Hypothalamus (tissue), 51 donors: ENCODE results near the gene ITCH.

Source experiments
- DNase-seq, 51 donors: peaks; one replicate each; lab custom pipeline; 2025; lab: John Stamatoyannopoulos, UW

ITCH gene

DNA sequence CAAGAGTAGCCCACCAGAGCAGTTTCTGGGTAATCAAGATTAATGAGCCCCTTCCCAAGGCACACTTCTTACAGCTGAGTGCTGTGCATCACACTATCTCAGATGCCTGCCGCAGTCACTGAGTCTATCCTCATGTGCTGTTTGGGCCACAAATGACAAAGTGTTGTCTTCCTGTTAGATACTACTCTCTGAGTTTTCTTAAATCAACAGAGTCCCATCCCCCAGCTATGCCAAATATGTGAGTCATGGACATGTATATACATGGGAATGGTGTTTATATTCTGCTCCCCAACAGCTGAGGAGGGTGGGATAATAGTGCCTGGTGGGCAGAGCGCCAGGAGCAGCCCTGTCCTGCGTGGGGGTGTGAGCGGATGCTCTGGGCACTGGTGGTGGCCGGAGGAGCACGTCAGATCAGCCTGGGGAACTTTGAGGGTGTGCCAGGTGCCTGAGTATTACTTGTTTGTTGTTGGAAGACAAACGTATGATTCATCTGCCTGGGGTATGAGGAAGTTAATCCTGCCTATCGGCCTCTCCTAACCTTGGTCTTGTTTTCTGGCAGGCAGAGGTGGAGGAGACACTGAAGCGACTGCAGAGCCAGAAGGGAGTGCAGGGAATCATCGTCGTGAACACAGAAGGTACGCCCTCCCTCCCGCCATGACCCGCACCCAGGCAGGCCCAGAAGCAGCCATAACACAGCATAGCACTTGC, 162.8 kb downstream of the ITCH start:
- peak in 23 of 51 donors; percentile 14 to 80 (median 34) for DNase-seq

GRCh38 chr20:34526466-34526865, 163.4 kb downstream of the ITCH start:
- DNase-seq: peak in 1 of 51 donors; percentile 37

DNA sequence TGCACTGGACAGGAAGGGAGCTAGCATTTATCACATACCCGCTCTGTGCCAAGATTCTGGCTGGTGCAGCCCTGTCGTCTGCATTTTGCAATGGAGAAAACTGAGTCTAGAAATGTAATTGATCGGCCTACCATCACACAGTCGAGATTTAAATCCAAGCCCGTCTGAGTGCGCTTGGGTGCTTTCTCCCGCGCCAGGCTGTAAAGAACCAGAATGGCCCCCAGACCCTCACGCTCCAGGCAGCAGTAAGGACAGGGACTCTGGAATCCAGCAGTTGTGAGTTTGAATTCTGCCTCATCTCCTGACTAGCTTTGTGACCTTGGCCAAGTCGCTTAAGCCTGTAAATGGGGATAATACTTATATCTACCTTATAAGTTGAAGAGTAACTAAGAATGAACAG, 163.9 kb downstream of the ITCH start:
- DNase-seq: no peak

GRCh38 chr20:34528921-34529297, 165.8 kb downstream of the ITCH start:
- peak in 22 of 51 donors; percentile 13 to 61 (median 37) for DNase-seq

GRCh38 chr20:34529742-34530141, 166.7 kb downstream of the ITCH start:
- DNase-seq: no peak

- no peak for DNase-seq
Measured at GRCh38 chr20:34530342-34530741, 167.3 kb downstream of the ITCH start.

DNA sequence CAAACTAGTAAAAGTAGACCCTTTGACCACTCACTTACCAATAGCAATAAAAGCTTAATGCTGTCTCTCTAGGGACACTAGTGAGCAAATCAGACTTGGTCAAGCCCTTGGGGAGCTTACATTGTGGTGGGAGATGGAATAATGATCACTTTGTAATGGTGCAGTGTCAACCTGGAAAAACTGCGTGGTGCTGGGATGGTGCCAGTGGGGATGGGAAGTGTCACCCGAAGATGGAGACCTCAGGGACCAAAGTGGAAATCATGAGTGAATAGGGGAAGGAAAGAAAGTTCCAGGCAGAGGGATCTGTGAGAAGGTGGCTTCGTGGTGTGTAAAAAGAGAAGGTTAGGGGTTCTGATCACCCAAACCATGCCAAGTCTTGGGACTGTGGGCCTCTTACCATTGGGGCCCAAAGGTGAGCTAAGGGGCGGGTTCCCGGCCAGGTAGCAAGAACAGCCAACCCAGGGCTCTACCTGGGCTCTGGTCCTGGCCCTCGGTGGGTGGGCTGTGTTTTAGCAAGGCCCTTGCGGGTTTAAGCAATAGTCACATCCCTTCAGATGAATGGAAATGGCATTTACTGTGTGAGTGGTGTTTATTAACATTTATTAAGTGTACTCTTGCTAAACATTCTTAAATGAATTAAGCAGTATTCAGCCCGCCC, 168.7 kb downstream of the ITCH start:
- DNase-seq: no peak

- no peak for DNase-seq
Measured at GRCh38 chr20:34532320-34532719, 169.2 kb downstream of the ITCH start.

DNA sequence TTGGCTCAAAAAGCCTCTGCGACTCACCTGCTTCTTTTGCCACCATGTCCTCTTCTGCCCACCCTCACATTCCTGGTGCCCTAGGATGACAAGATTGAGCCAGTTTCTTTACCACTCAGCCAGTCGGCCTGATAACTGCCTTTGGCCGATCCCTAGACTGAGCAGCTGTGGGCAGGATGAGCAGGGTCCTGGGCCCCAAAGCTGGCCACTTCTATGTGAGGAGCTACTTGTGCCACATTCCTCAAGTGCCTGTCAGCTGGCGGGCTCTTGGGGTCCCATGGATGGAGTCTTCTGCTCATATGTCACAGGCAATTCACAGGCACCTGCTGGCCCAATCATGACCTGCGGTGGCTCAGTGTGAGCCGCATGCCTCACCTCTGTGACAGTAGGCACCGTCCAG, 169.7 kb downstream of the ITCH start:
- no peak for DNase-seq

DNA sequence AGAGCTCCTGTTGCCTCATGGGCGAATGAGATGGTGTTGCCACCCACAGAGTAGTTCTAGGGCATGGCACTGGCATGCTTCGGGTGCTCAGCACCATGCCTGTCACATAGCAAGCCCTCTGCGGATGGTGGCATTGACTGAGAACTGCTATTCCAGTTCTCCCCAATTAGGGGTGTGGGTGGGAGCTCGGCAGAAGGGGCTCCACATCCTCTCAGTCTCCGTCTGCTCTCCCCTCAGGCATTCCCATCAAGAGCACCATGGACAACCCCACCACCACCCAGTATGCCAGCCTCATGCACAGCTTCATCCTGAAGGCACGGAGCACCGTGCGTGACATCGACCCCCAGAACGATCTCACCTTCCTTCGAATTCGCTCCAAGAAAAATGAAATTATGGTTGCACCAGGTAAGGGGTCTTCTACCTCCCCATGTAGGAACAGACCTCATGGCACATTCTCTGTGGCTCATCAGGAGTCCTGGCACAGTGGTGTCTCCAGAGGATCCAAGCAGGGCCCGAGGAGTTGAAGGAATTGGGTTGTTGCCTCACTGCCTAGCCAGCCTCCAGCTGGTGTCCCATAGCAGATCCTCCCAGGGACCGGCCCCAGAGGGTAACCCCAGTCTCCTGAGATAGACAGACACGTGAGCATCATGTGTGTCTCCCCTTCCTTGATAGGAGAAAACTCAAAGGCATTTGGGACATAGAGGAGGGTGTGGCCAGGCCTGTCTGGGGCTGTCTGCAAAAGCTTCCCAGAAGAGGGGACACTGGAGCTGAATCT, 171.5 kb downstream of the ITCH start:
- no peak for DNase-seq

DNA sequence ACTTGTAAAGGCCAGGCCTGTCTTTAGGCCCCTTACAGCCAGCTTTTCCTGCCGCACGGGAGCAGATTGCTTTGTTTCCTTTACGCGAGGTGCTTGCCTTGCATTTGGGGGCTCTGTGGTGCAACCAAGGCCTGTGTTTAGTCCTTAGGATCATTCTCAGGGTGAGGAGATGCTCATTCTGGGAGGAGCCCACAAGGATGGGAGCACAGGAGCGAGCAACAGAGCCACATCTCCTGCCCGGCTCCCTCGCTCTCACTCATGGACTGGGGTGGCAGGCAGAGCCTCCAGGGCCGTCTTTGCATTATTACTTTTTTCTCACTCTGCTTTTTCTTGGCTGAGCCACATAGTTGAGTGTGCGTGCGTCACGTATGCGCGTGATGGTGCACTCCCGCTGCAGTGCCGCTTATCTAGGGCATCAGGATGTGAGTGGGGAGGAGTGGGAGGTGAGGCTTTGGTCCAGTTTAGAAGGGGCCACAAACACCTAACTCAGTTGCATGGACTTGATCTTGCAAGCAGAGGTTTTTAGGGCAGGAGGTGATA, 172.3 kb downstream of the ITCH start:
- DNase-seq: peak in 1 of 51 donors; percentile 50

- DNase-seq: no peak
Measured at GRCh38 chr20:34535857-34536256, 172.8 kb downstream of the ITCH start.

GRCh38 chr20:34536798-34537394, 173.8 kb downstream of the ITCH start:
- peak in 20 of 51 donors; percentile 8 to 53 (median 25) for DNase-seq

GRCh38 chr20:34537651-34538050, 174.6 kb downstream of the ITCH start:
- DNase-seq: no peak

GRCh38 chr20:34538671-34539123, 175.6 kb downstream of the ITCH start:
- peak in 21 of 51 donors; percentile 8 to 69 (median 39) for DNase-seq

DNA sequence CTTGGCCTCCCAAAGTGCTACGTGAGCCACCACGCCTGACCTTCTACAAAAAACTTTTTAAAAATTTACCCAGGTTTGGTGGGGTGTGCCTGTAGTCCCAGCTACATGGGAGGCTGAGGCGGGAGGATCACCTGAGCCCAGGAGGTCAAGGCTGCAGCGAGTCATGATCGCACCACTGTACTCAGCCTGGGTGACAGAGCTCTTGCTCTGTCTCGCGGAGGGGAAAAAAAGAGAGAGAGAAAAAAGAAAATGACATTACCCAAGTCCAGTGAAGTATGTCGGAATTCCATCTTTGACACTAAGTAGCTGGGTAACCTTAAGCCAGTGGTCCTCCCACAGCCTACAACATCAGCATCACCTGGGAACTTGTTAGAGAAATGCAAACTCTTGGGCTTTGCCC, 176.7 kb downstream of the ITCH start:
- DNase-seq: no peak

- DNase-seq: no peak
Measured at GRCh38 chr20:34540596-34541263, 177.7 kb downstream of the ITCH start.

DNA sequence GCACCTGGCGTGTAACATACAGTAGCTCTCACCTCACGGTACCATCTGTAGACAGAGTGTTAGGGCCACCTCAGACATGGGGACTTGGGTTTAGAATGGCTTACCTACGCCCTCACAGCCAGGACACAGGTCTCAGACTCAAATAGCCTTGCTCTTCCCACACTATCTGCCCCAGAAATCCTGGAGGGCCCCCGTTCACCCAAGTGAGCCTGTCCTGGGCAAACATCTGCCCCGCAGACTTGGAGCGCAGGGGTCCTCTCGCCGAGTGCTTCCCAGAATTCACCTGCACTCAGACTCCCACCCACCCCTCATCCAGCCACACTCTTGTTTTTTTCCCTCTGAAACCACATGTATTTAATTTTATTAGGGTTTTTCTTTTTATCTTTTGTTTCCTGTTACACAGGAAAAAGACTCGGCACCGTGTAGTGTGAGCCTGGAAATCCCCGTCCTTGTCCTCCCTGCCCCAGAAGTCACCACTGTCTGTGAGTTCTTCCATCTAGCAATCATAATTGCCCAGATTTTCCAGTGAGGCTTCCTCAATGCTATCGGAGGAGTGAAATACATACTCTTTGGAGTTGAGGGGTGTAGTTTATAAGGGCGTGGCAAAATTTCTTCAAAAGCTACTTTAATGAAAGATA, 178.3 kb downstream of the ITCH start:
- DNase-seq: no peak

- DNase-seq: no peak
Measured at GRCh38 chr20:34541917-34542316, 178.8 kb downstream of the ITCH start.

GRCh38 chr20:34542439-34542838, 179.4 kb downstream of the ITCH start:
- no peak for DNase-seq
